OCI-LY1 (cell line): ENCODE measurements around the gene KIAA1328.

Experiments
- H2AFZ ChIP-seq: fragments of 200-600 bp; sonication (generic), shearing (Covaris generic); 2 replicates; pipeline ENCODE4 v1.6.0; 2014; ENCODE audit warnings: antibody characterized with exemption, mild to moderate bottlenecking, low read length
- H3F3A ChIP-seq: fragments of 200-600 bp; sonication (generic), shearing (Covaris generic); 2 replicates; pipeline ENCODE4 v1.6.0; 2014; ENCODE audit warnings: mild to moderate bottlenecking, antibody characterized with exemption, low read length, moderate library complexity; ENCODE audit not compliant: insufficient read depth
- H3K27ac ChIP-seq: fragments of 200-600 bp; sonication (generic); 2 replicates; pipeline ENCODE4 v1.5.1; 2014; ENCODE audit warnings: low read length, mixed run types, mild to moderate bottlenecking, low read depth; ENCODE audit not compliant: poor library complexity, severe bottlenecking
- H3K27me3 ChIP-seq: fragments of 200-600 bp; sonication (generic); 2 replicates; pipeline ENCODE4 v1.6.0; 2014; ENCODE audit warnings: antibody characterized with exemption, mild to moderate bottlenecking, low read length, moderate library complexity; ENCODE audit not compliant: insufficient read depth
- H3K36me3 ChIP-seq: fragments of 200-600 bp; sonication (generic); 2 replicates; pipeline ENCODE4 v1.6.1; 2014; ENCODE audit warnings: mild to moderate bottlenecking, antibody characterized with exemption, low read length, moderate library complexity, mixed read lengths; ENCODE audit not compliant: insufficient read depth
- H3K4me1 ChIP-seq: fragments of 200-600 bp; sonication (generic); 2 replicates; pipeline ENCODE4 v1.5.1; 2014; ENCODE audit warnings: mild to moderate bottlenecking, low read length, moderate library complexity; ENCODE audit not compliant: insufficient read depth, severe bottlenecking
- H3K4me2 ChIP-seq: fragments of 200-600 bp; sonication (generic), shearing (Covaris generic); 2 replicates; pipeline ENCODE4 v1.6.1; 2014; ENCODE audit warnings: low read length
- H3K4me3 ChIP-seq: fragments of 200-600 bp; sonication (generic); 2 replicates; pipeline ENCODE4 v1.5.1; 2014; ENCODE audit warnings: low read length, low read depth, mild to moderate bottlenecking, mixed read lengths; ENCODE audit not compliant: poor library complexity, severe bottlenecking
- H3K79me2 ChIP-seq: fragments of 200-600 bp; shearing (Covaris generic); 2 replicates; pipeline ENCODE4 v1.6.1; 2016; ENCODE audit warnings: mixed run types, low read length, mixed read lengths; ENCODE audit not compliant: insufficient read depth
- H3K9ac ChIP-seq: fragments of 200-600 bp; sonication (generic), shearing (Covaris generic); 2 replicates; pipeline ENCODE4 v1.6.1; 2014; ENCODE audit warnings: mild to moderate bottlenecking, low read length, mixed read lengths
- H3K9me2 ChIP-seq: fragments of 200-600 bp; sonication (generic), shearing (Covaris generic); 2 replicates; pipeline ENCODE4 v1.6.1; 2014; ENCODE audit warnings: low read depth, mild to moderate bottlenecking, low read length, mixed read lengths
- H3K9me3 ChIP-seq: fragments of 200-600 bp; shearing (Covaris generic); 2 replicates; pipeline ENCODE4 v1.6.1; 2014; ENCODE audit warnings: low read length, mixed read lengths
- H4K20me1 ChIP-seq: fragments of 200-600 bp; sonication (generic), shearing (Covaris generic); 2 replicates; pipeline ENCODE4 v1.6.0; 2016; ENCODE audit warnings: mild to moderate bottlenecking, low read length; ENCODE audit not compliant: insufficient read depth
- CTCF ChIP-seq: fragments of 200-600 bp; sonication (generic), shearing (Covaris generic); IDR thresholded peaks from 2 replicates; pipeline ENCODE4 v1.5.1; 2017; ENCODE audit warnings: mild to moderate bottlenecking, antibody characterized with exemption, low read length, moderate library complexity, mixed read lengths
- EZH2 ChIP-seq: fragments of 200-600 bp; sonication (generic), shearing (Covaris generic); IDR thresholded peaks from 2 replicates; pipeline ENCODE4 v1.8.0; 2017; ENCODE audit warnings: borderline replicate concordance, mixed run types, mild to moderate bottlenecking, antibody characterized with exemption, low read length, moderate library complexity, mixed read lengths

KIAA1328 gene

GRCh38 chr18:37222354-37222998 lies 393.5 kb downstream of the KIAA1328 start:
- Histone ChIP-seq H2AFZ (no peak overlapping the region), H3F3A (no peaks in the 10 kb centered on the region), H3K4me2 (no peak overlapping the region), H3K4me1 (peaks cover 25% of the 10 kb centered on the region), H3K27ac (no peak overlapping the region), H3K9me2 (no peaks in the 10 kb centered on the region), H3K4me3 (no peak overlapping the region), H3K27me3 (no peaks in the 10 kb centered on the region), H3K9ac (no peak overlapping the region), H4K20me1 (no peaks in the 10 kb centered on the region), H3K9me3 (no peaks in the 10 kb centered on the region), H3K79me2 (no peaks in the 10 kb centered on the region), H3K36me3 (no peaks in the 10 kb centered on the region)
- TF ChIP-seq CTCF = no peak
- no peak for TF ChIP-seq EZH2

GRCh38 chr18:37222999-37223378 lies 394.1 kb downstream of the KIAA1328 start:
- H3K9me3 ChIP-seq = no peaks in the 10 kb centered on the region
- no peak overlapping the region for H3K4me3 ChIP-seq
- H3K79me2 ChIP-seq = no peaks in the 10 kb centered on the region
- H3K4me2 ChIP-seq = no peak overlapping the region
- H3K27ac ChIP-seq = no peak overlapping the region
- H3K9ac ChIP-seq = no peak overlapping the region
- H3K4me1 ChIP-seq = peaks cover 25% of the 10 kb centered on the region
- no peaks in the 10 kb centered on the region for H3K36me3 ChIP-seq
- no peak overlapping the region for H2AFZ ChIP-seq
- no peaks in the 10 kb centered on the region for H3F3A ChIP-seq
- H3K27me3 ChIP-seq = no peaks in the 10 kb centered on the region
- no peaks in the 10 kb centered on the region for H4K20me1 ChIP-seq
- no peaks in the 10 kb centered on the region for H3K9me2 ChIP-seq
- TF ChIP-seq EZH2 (no peak), CTCF (no peak)

- Histone ChIP-seq H3K27ac (peak overlapping the region; percentile 62), H3K27me3 (no peaks in the 10 kb centered on the region), H3K79me2 (no peaks in the 10 kb centered on the region), H3K4me1 (peaks cover 15% of the 10 kb centered on the region), H3K9me2 (no peaks in the 10 kb centered on the region), H3K36me3 (no peaks in the 10 kb centered on the region), H3K9ac (no peak overlapping the region), H3K9me3 (no peaks in the 10 kb centered on the region), H3F3A (no peaks in the 10 kb centered on the region), H3K4me2 (no peak overlapping the region; the same call in 1 of the 2 replicates), H2AFZ (no peak overlapping the region), H4K20me1 (no peaks in the 10 kb centered on the region), H3K4me3 (no peak overlapping the region)
- TF ChIP-seq CTCF = no peak
- no peak for TF ChIP-seq EZH2
Measured at GRCh38 chr18:37225279-37225678, 396.4 kb downstream of the KIAA1328 start.
